GM18873 (cell line): ENCODE results near the gene TLK1.
A peak's percentile ranks its signal among the peaks of the same experiment; 100 is the strongest.

Source experiments
- ATAC-seq: cut with Tn5 transposase; IDR thresholded peaks from one replicate; pipeline ENCODE4 v1.9.1; 2021; ENCODE audit warnings: mild to moderate bottlenecking, moderate library complexity, moderate number of reproducible peaks; ENCODE audit not compliant: unreplicated experiment, low FRiP score

TLK1 gene

DNA sequence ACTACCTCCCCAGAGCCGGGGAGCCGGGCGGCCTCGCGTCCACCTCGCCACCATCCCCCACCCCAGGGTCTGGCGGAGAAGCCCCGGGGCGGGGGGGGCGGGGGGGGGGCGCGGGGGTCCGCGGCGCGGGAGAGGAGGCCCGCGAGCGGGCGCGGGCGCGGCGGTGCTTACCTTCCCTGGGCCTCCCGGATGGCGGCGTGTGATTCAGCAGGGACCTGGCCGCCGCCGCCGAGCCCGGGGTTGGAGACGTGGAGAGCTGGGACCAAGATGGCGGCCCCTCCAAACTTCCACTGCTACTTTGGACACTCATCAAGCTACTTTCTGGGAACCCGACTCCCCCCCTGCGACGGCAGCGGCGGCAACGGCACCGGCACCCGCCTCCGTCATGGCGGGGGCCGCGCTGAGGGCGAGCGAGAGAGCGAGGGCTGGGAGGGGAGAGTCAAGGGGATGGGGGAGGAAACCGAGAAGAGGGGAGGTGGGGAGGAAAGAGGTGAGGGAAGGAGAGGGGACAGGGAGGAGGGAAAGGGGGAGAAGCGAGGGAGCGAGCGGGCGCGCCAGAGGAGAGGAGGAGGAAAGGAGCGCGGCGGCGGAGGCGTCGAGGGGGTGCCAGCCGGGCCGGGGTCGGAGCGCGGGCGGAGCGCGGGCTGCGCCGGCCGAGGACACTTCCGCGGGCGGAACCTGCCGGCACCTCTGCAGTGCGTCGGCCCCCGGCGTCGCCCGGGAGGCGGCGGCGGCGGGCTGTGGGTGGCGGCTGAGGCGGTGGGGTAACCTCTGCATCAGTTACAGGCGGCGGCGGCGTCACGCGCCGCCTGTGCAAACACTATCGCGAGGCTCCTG, at the start of gene TLK1:
TLK1 (minus strand) TSS at position 775 of the 837 bp plus-strand sequence; CDS start at position 310, 465 bp downstream.
- peak; percentile 29 for ATAC-seq

DNA sequence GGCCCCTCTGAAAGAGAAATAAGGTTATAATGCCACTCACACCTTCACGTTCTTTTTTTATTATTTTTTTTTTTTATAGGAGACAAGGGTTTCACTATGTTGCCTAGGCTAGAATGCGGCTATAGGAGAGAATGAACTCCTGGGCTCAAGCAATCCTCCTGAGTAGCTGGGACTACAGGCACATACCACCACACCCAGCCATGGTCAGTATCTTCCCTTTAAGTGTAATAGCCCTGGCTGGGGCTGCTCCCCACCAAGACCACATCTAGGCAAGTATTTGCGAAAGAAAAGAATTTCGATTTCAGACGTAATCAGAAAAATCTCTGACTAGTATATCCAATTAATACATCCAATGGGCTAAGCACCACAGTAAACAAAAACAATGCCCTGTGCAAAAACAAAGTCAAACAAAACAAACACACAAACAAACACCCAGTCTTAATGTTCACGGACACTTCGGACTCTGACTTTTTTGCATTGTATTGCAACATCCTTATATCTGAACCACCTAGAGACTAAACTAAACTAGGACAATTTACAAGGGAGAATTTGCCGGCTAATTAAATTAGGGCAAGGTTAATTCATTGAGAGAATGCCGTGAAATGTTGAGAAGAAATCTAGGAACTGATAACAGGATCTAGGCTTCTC, 49.6 kb upstream of the TLK1 start:
- no peak for ATAC-seq

DNA sequence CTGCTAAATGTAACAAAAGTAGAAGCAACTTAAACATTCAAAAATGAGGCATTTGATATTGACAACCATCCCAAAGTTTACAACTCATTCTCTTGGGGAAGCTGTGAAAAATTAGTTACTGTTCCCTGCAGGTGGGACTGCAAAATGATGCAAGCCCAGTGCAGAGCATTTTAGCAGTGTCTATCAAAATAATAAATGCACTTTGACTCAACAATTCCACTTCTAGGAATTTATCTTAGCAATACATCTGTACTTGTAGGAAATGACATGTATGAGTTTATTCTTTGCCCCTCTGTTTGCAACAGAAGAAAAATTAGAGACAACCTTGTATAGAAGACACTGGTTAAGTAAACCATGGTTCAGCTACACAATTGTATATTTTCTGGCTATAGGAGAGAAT, 48.0 kb upstream of the TLK1 start:
- ATAC-seq = no peak

- no peak for ATAC-seq
These were observed 45.9 kb upstream of the TLK1 start for GRCh38 chr2:171206422-171207115.

DNA sequence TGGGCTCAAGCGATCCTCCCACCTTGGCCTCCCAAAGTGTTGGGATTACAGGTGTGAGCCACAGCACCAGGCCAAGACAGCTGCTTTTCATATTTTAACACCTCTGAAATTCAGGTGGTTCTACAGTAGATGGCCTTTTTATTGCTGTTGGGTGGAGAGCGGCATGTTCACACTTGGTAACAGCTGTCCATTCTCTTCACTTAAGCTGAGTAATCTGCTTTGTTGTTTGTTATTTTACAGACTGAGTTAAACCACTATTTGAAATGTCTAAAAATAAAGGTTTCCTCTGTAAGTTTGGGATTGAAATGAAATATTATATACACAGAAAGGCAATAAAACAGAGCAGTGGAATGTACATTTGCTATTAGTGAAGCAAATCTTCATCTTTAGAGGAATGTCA, 44.9 kb upstream of the TLK1 start:
- ATAC-seq = no peak

- ATAC-seq = no peak
These were observed 41.1 kb upstream of the TLK1 start for GRCh38 chr2:171201767-171202166.

GRCh38 chr2:171201271-171201670, 40.6 kb upstream of the TLK1 start:
- no peak for ATAC-seq

DNA sequence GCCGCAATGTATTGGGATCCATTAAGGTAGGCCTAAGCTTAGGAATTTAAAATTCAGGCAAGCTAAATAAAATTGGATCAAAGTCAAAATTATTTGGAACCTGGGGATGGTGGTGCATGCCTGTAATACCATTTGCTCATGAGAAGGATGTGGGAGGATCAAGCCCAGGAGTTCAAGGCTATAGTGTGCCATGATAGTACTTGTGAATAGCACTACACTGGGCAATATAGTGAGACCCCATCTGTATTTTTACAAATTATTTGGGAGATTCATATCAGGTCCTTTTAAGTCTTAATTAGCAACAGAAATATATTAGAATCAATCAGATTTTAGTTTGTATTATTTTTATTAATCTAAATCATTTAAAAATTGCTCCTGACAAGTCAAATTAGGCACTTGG, 39.8 kb upstream of the TLK1 start:
- ATAC-seq = no peak

DNA sequence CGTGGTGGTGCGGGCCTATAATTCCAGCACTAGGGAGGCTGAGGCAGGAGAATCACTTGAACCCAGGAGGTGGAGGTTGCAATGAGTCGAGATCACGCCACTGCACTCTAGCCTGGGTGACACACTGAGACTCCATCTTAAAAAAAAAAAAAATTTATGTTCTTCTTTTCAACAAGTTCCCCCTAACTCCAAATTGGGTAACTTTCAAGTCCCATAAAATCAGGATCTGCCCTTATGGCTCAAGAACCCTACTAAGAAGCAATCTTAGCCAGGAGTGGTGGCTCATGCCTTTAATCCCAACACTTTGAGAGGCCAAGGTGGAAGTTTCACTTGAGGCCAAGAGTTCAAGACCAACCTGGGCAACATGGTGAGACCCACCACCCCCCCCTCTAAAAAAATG, 30.3 kb upstream of the TLK1 start:
- ATAC-seq = no peak

DNA sequence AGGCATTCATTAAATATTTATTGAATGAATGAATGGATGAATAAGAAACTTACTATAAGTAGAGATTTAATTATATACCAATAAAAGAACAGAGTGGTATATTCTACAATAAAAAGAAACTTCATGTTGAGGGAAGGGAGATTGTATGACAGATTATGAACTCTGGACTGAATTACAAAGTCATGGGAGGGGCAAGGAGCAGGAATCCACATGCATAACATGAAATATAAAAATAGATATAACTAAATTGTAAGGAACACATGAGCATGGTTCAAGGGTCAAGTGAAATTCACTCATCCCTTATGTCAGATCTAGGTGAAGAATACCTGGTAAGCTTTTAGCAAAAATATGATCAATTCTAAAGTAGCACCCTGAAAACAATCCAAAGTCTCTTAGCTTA, 27.1 kb upstream of the TLK1 start:
- ATAC-seq = no peak

- no peak for ATAC-seq
These were observed 26.5 kb upstream of the TLK1 start for GRCh38 chr2:171187177-171187576.

GRCh38 chr2:171185941-171186340, 25.2 kb upstream of the TLK1 start:
- no peak for ATAC-seq

GRCh38 chr2:171185165-171185818, 24.6 kb upstream of the TLK1 start:
- no peak for ATAC-seq

GRCh38 chr2:171181064-171182049, 20.7 kb upstream of the TLK1 start:
- no peak for ATAC-seq

- ATAC-seq = no peak
These were observed 19.7 kb upstream of the TLK1 start for GRCh38 chr2:171180229-171180930.

GRCh38 chr2:171178993-171179392, 18.3 kb upstream of the TLK1 start:
- ATAC-seq = no peak

GRCh38 chr2:171176516-171176915, 15.8 kb upstream of the TLK1 start:
- ATAC-seq = no peak

GRCh38 chr2:171174075-171174474, 13.4 kb upstream of the TLK1 start:
- ATAC-seq = no peak

GRCh38 chr2:171173087-171173486, 12.4 kb upstream of the TLK1 start:
- ATAC-seq = no peak
